ENCODE results near the gene AAGAB. TPM values are rescaled to one million over a fixed set of nuclear protein-coding genes. Genes with fewer than 3 reads are reported as not detected.

Gene AAGAB
- total RNA-seq, 1 donor from 2014 or later, result 48.2 TPM

DNA sequence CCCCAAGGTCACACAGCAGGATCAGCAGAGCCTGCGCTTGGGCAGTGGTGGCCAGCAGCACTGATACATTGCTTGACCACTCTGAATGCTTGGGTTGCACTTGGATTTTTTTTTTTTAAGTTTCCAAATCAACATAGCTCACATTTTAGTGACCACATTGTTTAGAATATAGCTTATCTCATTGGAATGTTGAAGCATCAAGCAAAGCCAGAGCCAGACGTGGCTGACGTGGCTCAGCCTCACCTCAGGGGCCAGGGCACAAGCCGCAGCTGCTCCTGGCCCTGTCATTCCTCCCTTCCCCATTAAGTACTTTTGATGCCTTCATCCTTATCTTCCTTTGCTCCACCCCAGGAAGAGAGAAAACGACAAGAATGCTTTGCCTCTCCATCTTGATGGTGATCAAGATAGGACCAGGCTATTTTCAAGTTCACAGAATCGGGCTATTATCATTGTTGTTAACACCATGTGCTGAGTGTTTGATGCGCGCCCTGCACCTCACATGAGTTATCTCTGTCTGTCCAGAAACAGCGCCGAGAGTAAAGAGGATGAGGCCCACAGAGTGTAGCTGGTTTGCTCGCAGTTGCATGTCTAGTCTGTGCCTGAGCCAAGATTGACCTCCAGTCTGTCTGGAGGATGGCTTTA, 75.8 kb downstream of the AAGAB start:
- Histone ChIP-seq H3K27me3 (ENCODE audit: control insufficient read depth, insufficient read depth, low read length) (no peaks in the 10 kb centered on the region), H3K36me3 (ENCODE audit: control insufficient read depth, insufficient read depth, low read length) (peaks cover 1% of the 10 kb centered on the region), H3K4me3 (ENCODE audit: low read depth, low read length) (no peak overlapping the region)
- TF ChIP-seq, protein P1, sequence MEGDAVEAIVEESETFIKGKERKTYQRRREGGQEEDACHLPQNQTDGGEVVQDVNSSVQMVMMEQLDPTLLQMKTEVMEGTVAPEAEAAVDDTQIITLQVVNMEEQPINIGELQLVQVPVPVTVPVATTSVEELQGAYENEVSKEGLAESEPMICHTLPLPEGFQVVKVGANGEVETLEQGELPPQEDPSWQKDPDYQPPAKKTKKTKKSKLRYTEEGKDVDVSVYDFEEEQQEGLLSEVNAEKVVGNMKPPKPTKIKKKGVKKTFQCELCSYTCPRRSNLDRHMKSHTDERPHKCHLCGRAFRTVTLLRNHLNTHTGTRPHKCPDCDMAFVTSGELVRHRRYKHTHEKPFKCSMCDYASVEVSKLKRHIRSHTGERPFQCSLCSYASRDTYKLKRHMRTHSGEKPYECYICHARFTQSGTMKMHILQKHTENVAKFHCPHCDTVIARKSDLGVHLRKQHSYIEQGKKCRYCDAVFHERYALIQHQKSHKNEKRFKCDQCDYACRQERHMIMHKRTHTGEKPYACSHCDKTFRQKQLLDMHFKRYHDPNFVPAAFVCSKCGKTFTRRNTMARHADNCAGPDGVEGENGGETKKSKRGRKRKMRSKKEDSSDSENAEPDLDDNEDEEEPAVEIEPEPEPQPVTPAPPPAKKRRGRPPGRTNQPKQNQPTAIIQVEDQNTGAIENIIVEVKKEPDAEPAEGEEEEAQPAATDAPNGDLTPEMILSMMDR (IDR thresholded peaks at IDR 0.05; ENCODE audit: insufficient read depth, low read length, poor library complexity, severe bottlenecking), result no peak
- peak; percentile 91 for DNase-seq (ENCODE audit: low read depth)

DNA sequence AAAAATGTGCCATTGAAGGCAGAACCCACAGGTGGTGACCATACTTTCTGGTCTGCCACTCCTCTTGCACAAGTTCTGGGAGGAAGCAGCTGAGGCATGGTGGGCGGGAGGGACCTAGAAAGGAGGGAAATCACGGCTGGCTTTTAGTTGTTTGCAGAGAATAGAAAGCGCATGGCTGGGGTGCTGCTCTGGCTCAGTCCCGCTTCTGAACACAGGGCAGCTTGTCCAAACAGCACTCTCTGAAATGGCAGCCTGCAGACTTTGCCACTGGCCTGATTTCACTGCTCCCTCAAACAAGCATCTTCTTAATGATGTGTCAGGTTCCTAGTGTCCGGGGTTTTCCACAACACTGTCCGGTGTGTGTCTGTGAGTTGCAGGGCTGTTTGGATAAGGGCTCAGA, 76.7 kb downstream of the AAGAB start:
- TF ChIP-seq, protein P1 (IDR thresholded peaks at IDR 0.05; ENCODE audit: insufficient read depth, low read length, poor library complexity, severe bottlenecking), result no peak
- no peak for DNase-seq (ENCODE audit: low read depth)
- Histone ChIP-seq H3K27me3 (ENCODE audit: control insufficient read depth, insufficient read depth, low read length) (no peaks in the 10 kb centered on the region), H3K36me3 (ENCODE audit: control insufficient read depth, insufficient read depth, low read length) (peaks cover 1% of the 10 kb centered on the region), H3K4me3 (ENCODE audit: low read depth, low read length) (no peak overlapping the region)

DNA sequence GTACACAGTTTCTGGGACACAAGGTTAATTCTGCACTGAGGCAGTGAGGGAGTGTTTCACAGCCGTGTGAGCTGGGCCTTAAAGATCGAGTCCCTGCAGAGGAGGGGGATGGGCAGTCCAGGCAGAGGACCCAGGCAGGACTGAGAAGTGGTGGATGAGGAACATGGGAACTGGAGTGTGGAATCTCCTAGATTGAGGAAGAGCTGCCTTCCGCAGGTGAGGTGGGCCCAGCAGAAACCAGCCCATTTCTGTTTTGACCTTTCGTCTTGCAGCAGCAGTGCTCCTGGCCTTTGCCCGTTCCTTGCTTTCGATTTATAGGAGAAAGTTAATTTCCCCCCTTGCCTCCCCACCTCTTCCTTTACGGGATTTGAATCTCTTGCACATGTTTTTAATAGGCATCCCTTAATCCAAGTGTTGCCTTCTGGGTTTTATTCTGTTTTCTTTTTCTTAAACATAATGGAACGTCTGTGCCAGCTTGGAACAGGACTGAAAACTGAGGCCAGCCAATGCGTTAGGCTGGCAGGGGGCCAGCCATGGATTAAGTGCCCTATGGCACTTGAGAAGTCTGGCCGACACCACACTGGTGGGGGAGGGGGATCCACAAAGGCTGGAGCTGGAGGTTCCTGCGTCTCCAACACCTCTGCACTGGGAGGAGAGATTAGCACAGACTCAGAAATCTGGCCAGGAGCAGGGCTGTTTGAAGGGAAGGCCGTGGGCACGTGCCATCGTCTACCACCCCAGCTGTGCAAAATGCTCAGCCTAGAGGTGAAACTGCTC, 78.1 kb downstream of the AAGAB start:
- Histone ChIP-seq H3K4me3 (ENCODE audit: low read depth, low read length) (no peak overlapping the region), H3K27me3 (ENCODE audit: control insufficient read depth, insufficient read depth, low read length) (no peaks in the 10 kb centered on the region), H3K36me3 (ENCODE audit: control insufficient read depth, insufficient read depth, low read length) (no peaks in the 10 kb centered on the region)
- TF ChIP-seq, protein P1 (IDR thresholded peaks at IDR 0.05; ENCODE audit: insufficient read depth, low read length, poor library complexity, severe bottlenecking), result no peak
- no peak for DNase-seq (ENCODE audit: low read depth)

DNA sequence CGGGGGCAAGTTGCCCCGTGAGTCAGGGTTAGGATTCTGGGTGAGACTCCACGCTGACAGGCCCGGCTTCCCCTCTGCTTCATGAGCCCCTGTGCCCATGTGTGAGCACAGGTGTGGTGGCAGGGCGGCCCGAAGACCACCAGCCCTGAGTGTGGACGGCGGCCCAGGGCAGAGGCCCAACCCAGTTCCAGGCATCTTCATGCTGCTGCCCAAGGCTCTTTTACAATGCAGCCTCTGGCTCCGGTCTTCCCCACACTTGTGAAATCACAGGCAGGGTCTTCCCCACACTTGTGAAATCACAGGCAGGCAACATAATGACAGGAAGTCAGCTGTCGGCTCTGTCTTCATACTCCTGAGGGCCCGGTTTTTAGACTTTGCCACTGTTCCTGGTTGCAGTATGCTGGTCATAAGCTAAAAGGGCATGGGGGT, 78.8 kb downstream of the AAGAB start:
- peak; percentile 38 for DNase-seq (ENCODE audit: low read depth)
- Histone ChIP-seq H3K4me3 (ENCODE audit: low read depth, low read length) (no peak overlapping the region), H3K36me3 (ENCODE audit: control insufficient read depth, insufficient read depth, low read length) (no peaks in the 10 kb centered on the region), H3K27me3 (ENCODE audit: control insufficient read depth, insufficient read depth, low read length) (no peaks in the 10 kb centered on the region)
- TF ChIP-seq, protein P1 (IDR thresholded peaks at IDR 0.05; ENCODE audit: insufficient read depth, low read length, poor library complexity, severe bottlenecking), result no peak

DNA sequence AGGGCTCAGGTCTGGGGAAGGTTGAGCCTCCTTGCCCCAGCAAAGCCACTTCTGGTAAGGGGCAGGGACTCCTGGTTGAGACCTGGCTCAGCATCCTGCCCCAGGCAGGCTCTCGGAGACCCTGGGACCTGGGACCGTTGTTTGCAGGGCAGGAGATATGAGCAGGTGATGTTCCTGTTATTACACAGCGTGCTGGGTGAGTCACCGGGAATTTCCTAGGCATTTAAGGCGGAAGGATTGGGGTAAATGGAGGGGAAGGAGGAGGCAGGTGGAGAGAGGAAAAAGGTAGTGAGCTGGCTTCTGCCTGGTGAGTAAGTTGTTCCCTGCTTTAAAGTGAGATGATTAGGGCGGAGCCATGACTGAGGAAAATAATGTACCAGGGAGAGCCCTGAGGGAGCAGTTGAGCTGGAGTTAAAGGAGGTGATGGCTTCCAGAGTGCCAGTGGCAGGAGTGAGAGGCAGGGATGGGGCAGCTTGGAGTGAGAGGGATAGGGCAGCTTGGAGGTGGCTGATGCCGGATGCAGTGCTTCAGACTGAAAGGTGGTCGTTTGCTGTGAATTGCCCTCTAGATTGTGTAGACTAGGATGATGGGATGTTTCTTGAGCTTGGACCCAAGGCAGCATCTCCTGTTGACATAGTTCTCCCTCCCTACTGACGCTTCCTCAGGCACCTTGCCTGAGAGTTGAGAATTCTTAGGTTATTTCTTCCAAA, 79.4 kb downstream of the AAGAB start:
- TF ChIP-seq, protein P1 (IDR thresholded peaks at IDR 0.05; ENCODE audit: insufficient read depth, low read length, poor library complexity, severe bottlenecking), result no peak
- DNase-seq (ENCODE audit: low read depth), result peak; percentile 95
- no peak overlapping the region for H3K4me3 ChIP-seq (ENCODE audit: low read depth, low read length)
- H3K27me3 ChIP-seq (ENCODE audit: control insufficient read depth, insufficient read depth, low read length), result no peaks in the 10 kb centered on the region
- H3K36me3 ChIP-seq (ENCODE audit: control insufficient read depth, insufficient read depth, low read length), result no peaks in the 10 kb centered on the region

Data from kidney epithelial cell (primary cell).